Lower leg skin (tissue), 4 donors: ENCODE measurements around the gene FLT3. TPM values are rescaled to one million over a fixed set of nuclear protein-coding genes. Genes with fewer than 3 reads are reported as not detected.
"Not testable (repeated sequence)": the region's sequence is repeated elsewhere in the genome, so short reads cannot be mapped to it uniquely, and the experiment has no call there.

ENCODE experiments used
- DNase-seq, 2 donors: peaks; one replicate each; pipeline ENCODE4 v3.0.0-alpha.2; 2019; ENCODE audit warnings: low spot score in 2 of 2
- H3K4me3 ChIP-seq: fragments of 200-600 bp; sonication (generic); 2 replicates; pipeline ENCODE4 v1.5.1; 2017; ENCODE audit warnings: mild to moderate bottlenecking, low read depth; ENCODE audit not compliant: poor library complexity, severe bottlenecking
- CTCF ChIP-seq, 3 donors: fragments of 450-650 bp; IDR thresholded peaks; one replicate each; pipeline ENCODE4 v1.5.1; 2016; ENCODE audit warnings: antibody characterized with exemption in 3 of 3, mild to moderate bottlenecking in 3 of 3, moderate library complexity in 2 of 3
- POLR2A ChIP-seq, 2 donors: fragments of 450-650 bp; IDR thresholded peaks; one replicate each; pipeline ENCODE4 v1.6.1; 2016 to 2017; ENCODE audit warnings: antibody characterized with exemption in 2 of 2, mild to moderate bottlenecking in 1 of 2, moderate library complexity in 1 of 2
- WGBS, 2 donors: methylation state at CpG; one replicate each; pipeline ENCODE4 v1.1.5; 2018; 5-methylcytosine and 5-hydroxymethylcytosine counted together
- intact Hi-C: fragments of 100-400 bp; cut with DNase I; formaldehyde crosslinking; loops from one replicate; pipeline ENCODE4 v1.15.0; 2023; ENCODE audit warnings: low total_unique reads
- total RNA-seq, 4 donors: library from RNA; depleted of rRNA; stranded (reverse); fragments of >200 nt; gene quantifications; one replicate each; pipeline ENCODE4 v1.1.0, GENCODE V29; 2016

The FLT3 gene
- total RNA-seq, 4 donors from 2014 or later, result 0.72 to 1.3 (median 0.89) TPM

- WGBS, 2 donors, result 65 to 67% methylated on average over 9 of the region's 9 CpGs
- intact Hi-C loops, result no loop called here
- no peak overlapping the region for H3K4me3 ChIP-seq
- no peak for DNase-seq
- no peak for TF ChIP-seq POLR2A (IDR thresholded peaks at IDR 0.05)
Observed at GRCh38 chr13:28117689-28118377, 17.5 kb upstream of the FLT3 start.

- intact Hi-C loops, result no loop called here
- no peak overlapping the region for H3K4me3 ChIP-seq
- no peak for DNase-seq
- 52 to 58% methylated on average over 1 of the region's 1 CpG for WGBS, 2 donors
- TF ChIP-seq CTCF (IDR thresholded peaks at IDR 0.05) (no peak), POLR2A (IDR thresholded peaks at IDR 0.05) (no peak)
Observed at GRCh38 chr13:28116736-28117135, 16.4 kb upstream of the FLT3 start.

GRCh38 chr13:28110414-28110813, 10.0 kb upstream of the FLT3 start:
- TF ChIP-seq CTCF (IDR thresholded peaks at IDR 0.05) (no peak), POLR2A (IDR thresholded peaks at IDR 0.05) (no peak)
- intact Hi-C loops, result no loop called here
- no peak overlapping the region for H3K4me3 ChIP-seq
- no peak for DNase-seq
- 80% methylated on average over 3 of the region's 3 CpGs for WGBS, 2 donors

GRCh38 chr13:28106976-28107375, 6.6 kb upstream of the FLT3 start:
- DNase-seq, result no peak
- TF ChIP-seq CTCF (IDR thresholded peaks at IDR 0.05) (no peak), POLR2A (IDR thresholded peaks at IDR 0.05) (no peak)
- H3K4me3 ChIP-seq, result no peak overlapping the region
- intact Hi-C loops, result no loop called here
- WGBS, 2 donors, result 64 to 84% methylated on average over 1 of the region's 1 CpG

GRCh38 chr13:28101886-28102285, 1.5 kb upstream of the FLT3 start:
- H3K4me3 ChIP-seq, intact Hi-C loops, DNase-seq: not testable (repeated sequence)
- WGBS, 2 donors, result 88 to 89% methylated on average over 4 of the region's 4 CpGs

- TF ChIP-seq POLR2A (IDR thresholded peaks at IDR 0.05) (no peak), CTCF (IDR thresholded peaks at IDR 0.05) (no peak)
- H3K4me3 ChIP-seq, result peak overlapping the region; percentile 19
- intact Hi-C loops, result no loop called here
- DNase-seq, result no peak
- WGBS, 2 donors, result 16 to 19% methylated on average over 24 to 35 of the region's 35 CpGs
Observed at GRCh38 chr13:28099396-28100149, 803 bp downstream of the FLT3 start.
